ENCODE data around the gene KRTAP10-2.

The KRTAP10-2 gene

GRCh38 chr21:44569861-44570517 lies 18.7 kb upstream of the KRTAP10-2 start:
- TF ChIP-seq CTCF (IDR thresholded peaks at IDR 0.05; ENCODE audit: low read depth, low read length, missing control alignments) = no peak
- no peak for DNase-seq (ENCODE audit: low read depth)
- in situ Hi-C loops (cut with HindIII; ENCODE audit: low sequenced_read_pairs) = no loop called here
- H3K4me3 ChIP-seq (ENCODE audit: low read depth, low read length) = no peak overlapping the region

- in situ Hi-C loops (cut with HindIII; ENCODE audit: low sequenced_read_pairs) = no loop called here
- no peak for DNase-seq (ENCODE audit: low read depth)
- no peak for TF ChIP-seq CTCF (IDR thresholded peaks at IDR 0.05; ENCODE audit: low read depth, low read length, missing control alignments)
- no peak overlapping the region for H3K4me3 ChIP-seq (ENCODE audit: low read depth, low read length)
These were observed 17.6 kb upstream of the KRTAP10-2 start for GRCh38 chr21:44568667-44569556.

GRCh38 chr21:44568261-44568660 lies 17.0 kb upstream of the KRTAP10-2 start:
- TF ChIP-seq CTCF (IDR thresholded peaks at IDR 0.05; ENCODE audit: low read depth, low read length, missing control alignments) = no peak
- no peak overlapping the region for H3K4me3 ChIP-seq (ENCODE audit: low read depth, low read length)
- no peak for DNase-seq (ENCODE audit: low read depth)
- in situ Hi-C loops (cut with HindIII; ENCODE audit: low sequenced_read_pairs) = no loop called here

GRCh38 chr21:44567481-44568171 lies 16.3 kb upstream of the KRTAP10-2 start:
- H3K4me3 ChIP-seq (ENCODE audit: low read depth, low read length) = no peak overlapping the region
- DNase-seq (ENCODE audit: low read depth) = no peak
- no peak for TF ChIP-seq CTCF (IDR thresholded peaks at IDR 0.05; ENCODE audit: low read depth, low read length, missing control alignments)
- in situ Hi-C loops (cut with HindIII; ENCODE audit: low sequenced_read_pairs) = no loop called here

GRCh38 chr21:44566403-44566802 lies 15.1 kb upstream of the KRTAP10-2 start:
- no peak for DNase-seq (ENCODE audit: low read depth)
- TF ChIP-seq CTCF (IDR thresholded peaks at IDR 0.05; ENCODE audit: low read depth, low read length, missing control alignments) = no peak
- H3K4me3 ChIP-seq (ENCODE audit: low read depth, low read length) = no peak overlapping the region
- in situ Hi-C loops (cut with HindIII; ENCODE audit: low sequenced_read_pairs) = no loop called here

GRCh38 chr21:44564886-44565598 lies 13.7 kb upstream of the KRTAP10-2 start:
- DNase-seq (ENCODE audit: low read depth) = no peak
- H3K4me3 ChIP-seq (ENCODE audit: low read depth, low read length) = no peak overlapping the region
- in situ Hi-C loops (cut with HindIII; ENCODE audit: low sequenced_read_pairs) = no loop called here
- no peak for TF ChIP-seq CTCF (IDR thresholded peaks at IDR 0.05; ENCODE audit: low read depth, low read length, missing control alignments)

Data from astrocyte of the cerebellum (primary cell).